ENCODE measurements around the gene FAM76B.

FAM76B gene

DNA sequence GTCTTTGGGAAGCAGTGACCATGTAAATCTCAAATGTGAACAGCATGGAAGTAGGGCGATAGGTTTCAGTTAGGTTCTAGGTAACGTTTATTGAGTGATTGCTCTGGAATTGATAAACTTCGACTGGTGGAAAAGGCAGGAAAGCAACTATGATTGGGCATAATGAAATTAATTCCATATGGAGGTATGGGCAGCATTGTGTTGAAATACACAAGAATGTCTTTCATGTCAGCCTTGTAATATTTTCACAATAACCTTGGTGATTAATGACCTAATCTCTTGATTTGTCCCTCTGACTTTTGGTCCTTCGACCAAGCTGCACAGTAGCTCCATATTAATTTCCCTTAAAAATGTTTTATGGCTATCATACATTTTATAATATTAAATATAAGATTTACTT is 3.5 kb upstream of the FAM76B start:
- in situ Hi-C loops (cut with HindIII; ENCODE audit: low sequenced_read_pairs) = no loop called here

DNA sequence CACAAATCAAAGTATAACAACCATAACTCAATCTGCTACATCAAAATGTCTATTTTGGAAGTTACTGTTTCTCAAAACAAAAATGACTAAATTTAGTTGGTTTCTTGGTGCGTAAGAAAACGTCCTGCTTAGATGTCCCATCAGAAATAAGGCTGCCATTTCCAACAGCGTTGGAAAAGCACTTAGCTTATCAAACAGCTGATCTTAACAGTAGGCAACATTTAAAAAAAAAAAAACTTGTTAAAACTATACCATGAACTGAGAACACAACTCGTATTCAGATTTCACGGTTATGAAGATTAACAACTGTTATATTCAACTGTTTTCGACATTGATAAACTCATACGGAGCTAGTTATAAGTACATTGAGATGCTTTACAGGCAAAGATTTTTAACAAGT is 3.1 kb upstream of the FAM76B start:
- in situ Hi-C loops (cut with HindIII; ENCODE audit: low sequenced_read_pairs) = no loop called here

GRCh38 chr11:95792200-95792599 is 2.6 kb upstream of the FAM76B start:
- in situ Hi-C loops (cut with HindIII; ENCODE audit: low sequenced_read_pairs) = no loop called here

GRCh38 chr11:95791709-95792033 is 2.1 kb upstream of the FAM76B start:
- in situ Hi-C loops (cut with HindIII; ENCODE audit: low sequenced_read_pairs) = no loop called here

- in situ Hi-C loops (cut with HindIII; ENCODE audit: low sequenced_read_pairs) = no loop called here
These were observed 1.5 kb upstream of the FAM76B start for GRCh38 chr11:95790933-95791708.

- in situ Hi-C loops (cut with HindIII; ENCODE audit: low sequenced_read_pairs) = no loop called here
These were observed 746 bp upstream of the FAM76B start, which contains the start of gene CEP57 for GRCh38 chr11:95790123-95790932. TSS of gene CEP57 (plus strand) at chr11:95790498. CDS start at chr11:95790699, 201 bp downstream.

DNA sequence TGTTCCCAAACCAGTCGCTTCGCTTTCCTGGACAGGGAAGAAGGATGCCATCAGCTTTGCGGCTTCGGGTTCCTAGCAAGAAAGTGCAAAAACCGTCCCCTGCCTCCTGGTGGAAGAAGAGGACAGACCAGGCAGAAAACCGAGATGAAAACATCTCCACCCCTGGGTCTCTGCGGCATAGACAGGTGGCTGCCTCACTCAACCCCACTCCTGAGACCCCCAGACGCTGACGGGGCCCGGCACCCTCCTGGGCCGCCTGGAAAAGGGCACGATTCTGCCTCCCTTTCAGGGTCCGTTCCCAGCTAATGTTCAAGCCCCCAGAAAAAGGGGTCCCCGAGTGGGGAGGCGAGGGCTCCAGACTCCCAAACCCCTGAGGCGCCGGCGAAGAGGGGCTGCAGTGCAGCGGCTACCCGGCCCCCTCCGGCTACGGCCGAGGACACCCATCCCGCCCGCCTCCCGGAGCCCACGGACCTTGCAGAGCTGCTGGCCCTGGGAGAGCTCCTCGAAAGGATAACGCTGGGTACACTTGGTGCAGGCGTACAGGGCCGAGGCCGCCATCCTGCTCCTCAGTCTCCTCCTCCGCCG is 569 bp downstream of the FAM76B start:
- in situ Hi-C loops (cut with HindIII; ENCODE audit: low sequenced_read_pairs) = no loop called here

DNA sequence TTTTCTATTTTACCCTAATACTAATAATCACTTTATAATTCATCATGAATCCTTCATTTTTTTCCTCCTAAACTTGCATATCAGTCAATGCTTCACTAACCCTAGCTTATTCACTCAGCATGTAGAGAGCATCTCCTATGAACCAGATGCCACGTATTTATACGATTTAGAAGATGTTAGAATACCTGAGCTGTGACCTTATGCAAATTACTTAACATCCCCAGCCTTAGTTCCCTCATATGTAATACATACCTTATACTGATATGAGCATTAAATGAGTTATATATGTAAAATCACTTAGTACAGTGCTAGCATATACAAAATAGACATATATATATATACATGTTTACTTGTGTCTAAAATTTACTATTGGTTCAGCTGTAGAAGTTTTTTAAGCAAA is 9.0 kb downstream of the FAM76B start:
- in situ Hi-C loops (cut with HindIII; ENCODE audit: low sequenced_read_pairs) = no loop called here

GRCh38 chr11:95778699-95779098 is 10.9 kb downstream of the FAM76B start:
- in situ Hi-C loops (cut with HindIII; ENCODE audit: low sequenced_read_pairs) = no loop called here

DNA sequence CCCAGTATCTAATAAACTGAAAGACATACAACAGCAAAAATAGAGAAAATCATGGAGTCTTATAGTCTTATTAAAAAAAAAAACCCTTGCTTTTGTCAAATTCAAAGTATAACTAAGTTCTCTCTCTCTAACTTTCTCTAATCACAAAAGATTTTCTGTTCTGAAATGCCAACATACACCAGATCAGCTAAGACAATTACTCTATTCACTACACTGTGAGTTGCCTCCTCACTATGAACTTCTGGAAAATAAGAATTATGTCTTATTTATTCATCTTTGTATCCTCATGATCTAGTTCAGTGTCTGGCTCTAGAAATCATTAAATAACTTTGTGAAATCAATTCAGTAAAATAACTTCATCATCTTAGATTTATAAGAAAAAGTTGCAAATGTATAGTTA is 12.7 kb downstream of the FAM76B start:
- in situ Hi-C loops (cut with HindIII; ENCODE audit: low sequenced_read_pairs) = no loop called here

- in situ Hi-C loops (cut with HindIII; ENCODE audit: low sequenced_read_pairs) = loop anchor here (25.0 kb wide), 1 partner anchor 606 kb away; no protein-coding TSS in a partner anchor
These were observed 21.1 kb downstream of the FAM76B start for GRCh38 chr11:95768521-95768920.

DNA sequence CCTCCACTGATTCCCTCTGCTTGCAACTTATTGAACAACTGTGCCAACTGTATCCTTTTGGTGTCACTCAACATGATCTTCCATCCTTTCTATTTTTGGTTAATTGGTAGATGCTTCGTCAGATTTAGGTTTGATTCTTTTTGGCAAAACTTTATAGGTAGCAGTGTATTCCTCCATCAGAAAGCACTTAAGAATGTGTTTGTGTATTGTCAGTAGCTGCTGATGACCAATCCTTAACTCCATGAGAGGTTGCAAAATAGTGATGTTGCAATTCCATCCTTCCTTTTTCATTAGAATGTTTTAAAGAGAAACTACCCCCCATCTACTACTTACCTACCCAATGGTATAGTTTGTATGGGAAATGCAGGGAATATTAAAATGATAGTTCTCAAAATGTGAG is 22.1 kb downstream of the FAM76B start:
- in situ Hi-C loops (cut with HindIII; ENCODE audit: low sequenced_read_pairs) = loop anchor here (25.0 kb wide), 1 partner anchor 605 kb away; no protein-coding TSS in a partner anchor

DNA sequence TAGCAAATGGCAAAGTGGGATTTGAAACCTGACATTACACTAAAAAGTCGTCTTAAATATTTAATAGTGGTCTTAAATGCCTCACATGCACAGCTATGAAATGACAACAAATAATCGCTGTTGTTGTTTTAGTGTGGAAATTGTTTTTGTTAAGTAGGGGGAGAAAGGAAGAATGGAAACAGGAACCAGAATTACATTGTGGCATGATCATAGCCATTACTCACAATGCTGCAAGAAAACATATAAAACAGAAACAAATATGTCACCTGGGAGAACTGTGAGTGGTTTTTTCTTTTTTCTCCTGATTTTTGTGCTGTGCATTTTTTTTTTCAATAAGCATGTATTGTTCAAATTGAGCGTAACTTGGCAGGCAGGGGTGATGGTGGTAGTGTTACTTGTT is 22.9 kb downstream of the FAM76B start:
- in situ Hi-C loops (cut with HindIII; ENCODE audit: low sequenced_read_pairs) = loop anchor here (25.0 kb wide), 1 partner anchor 604 kb away; no protein-coding TSS in a partner anchor

DNA sequence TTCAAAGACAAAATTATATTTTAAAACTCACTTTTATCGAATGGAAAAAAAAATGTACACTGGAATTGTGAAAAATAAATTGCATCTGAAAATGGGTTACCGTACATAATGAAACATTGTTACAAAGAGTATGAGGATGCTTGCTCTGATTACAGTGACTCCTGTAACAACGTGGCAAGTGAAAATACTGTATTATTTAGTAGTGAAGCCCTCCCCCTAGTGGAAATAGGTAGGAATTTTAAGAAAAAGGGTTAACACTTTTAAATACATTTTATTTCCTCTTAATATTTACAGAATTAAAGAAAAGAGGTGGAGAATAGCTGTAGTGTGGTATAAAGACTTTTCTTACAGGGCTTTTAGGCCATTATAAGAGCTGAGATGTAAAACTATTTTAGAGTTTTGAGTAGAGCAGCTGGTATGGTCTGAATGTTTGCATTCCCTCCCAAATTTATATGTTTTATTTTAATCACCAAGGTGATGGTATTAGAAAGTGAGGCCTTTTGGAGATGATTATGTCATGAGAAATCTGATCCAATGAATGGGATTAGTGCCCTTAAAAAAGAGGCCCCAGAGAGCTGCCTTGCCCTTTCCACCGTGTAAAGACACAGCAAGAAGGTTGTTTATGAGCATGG is 25.2 kb downstream of the FAM76B start:
- in situ Hi-C loops (cut with HindIII; ENCODE audit: low sequenced_read_pairs) = loop anchor here (25.0 kb wide), 1 partner anchor 602 kb away; no protein-coding TSS in a partner anchor

DNA sequence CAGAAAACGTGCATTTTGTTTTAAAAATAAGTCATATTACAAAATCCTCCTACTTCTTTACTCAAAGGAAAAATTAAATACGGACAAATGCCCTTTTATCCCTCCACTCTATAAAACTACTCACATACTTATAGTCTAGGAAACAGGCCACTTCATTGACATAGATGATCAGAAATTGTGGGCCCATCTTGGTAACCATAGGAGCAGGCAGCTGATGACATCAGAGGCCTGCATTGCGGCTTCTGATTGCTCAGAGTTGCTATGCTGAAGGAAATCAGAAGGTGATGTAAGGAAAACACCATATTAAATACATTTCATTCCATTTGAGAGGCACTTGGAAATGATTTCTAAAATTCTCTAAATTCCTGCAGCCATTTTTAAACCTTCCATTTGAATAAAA is 27.0 kb downstream of the FAM76B start:
- in situ Hi-C loops (cut with HindIII; ENCODE audit: low sequenced_read_pairs) = loop anchor here (25.0 kb wide), 1 partner anchor 600 kb away; no protein-coding TSS in a partner anchor

DNA sequence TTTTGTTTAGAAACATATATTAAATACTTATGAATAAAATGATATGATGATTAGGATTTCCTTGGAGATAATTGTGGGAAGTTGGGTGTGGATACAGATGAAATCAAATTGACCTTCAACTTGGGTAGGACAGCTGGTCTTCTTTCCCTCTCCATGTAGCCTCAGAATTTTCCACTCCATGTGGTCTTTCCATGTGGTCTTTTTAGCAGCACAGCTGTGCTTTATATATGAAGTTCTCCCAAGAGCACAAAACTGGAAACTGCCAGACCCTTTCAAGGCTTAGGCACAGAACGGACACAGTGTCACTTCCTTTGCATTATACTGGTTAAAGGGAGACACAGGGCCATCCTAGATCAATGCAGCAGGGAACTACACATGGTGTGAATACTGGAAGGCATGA is 28.6 kb downstream of the FAM76B start:
- in situ Hi-C loops (cut with HindIII; ENCODE audit: low sequenced_read_pairs) = loop anchor here (25.0 kb wide), 1 partner anchor 599 kb away; no protein-coding TSS in a partner anchor

GRCh38 chr11:95751515-95751914 is 38.1 kb downstream of the FAM76B start:
- in situ Hi-C loops (cut with HindIII; ENCODE audit: low sequenced_read_pairs) = loop anchor here (25.0 kb wide), 1 partner anchor 589 kb away; no protein-coding TSS in a partner anchor

GRCh38 chr11:95750101-95750500 is 39.5 kb downstream of the FAM76B start:
- in situ Hi-C loops (cut with HindIII; ENCODE audit: low sequenced_read_pairs) = loop anchor here (25.0 kb wide), 1 partner anchor 588 kb away; no protein-coding TSS in a partner anchor

DNA sequence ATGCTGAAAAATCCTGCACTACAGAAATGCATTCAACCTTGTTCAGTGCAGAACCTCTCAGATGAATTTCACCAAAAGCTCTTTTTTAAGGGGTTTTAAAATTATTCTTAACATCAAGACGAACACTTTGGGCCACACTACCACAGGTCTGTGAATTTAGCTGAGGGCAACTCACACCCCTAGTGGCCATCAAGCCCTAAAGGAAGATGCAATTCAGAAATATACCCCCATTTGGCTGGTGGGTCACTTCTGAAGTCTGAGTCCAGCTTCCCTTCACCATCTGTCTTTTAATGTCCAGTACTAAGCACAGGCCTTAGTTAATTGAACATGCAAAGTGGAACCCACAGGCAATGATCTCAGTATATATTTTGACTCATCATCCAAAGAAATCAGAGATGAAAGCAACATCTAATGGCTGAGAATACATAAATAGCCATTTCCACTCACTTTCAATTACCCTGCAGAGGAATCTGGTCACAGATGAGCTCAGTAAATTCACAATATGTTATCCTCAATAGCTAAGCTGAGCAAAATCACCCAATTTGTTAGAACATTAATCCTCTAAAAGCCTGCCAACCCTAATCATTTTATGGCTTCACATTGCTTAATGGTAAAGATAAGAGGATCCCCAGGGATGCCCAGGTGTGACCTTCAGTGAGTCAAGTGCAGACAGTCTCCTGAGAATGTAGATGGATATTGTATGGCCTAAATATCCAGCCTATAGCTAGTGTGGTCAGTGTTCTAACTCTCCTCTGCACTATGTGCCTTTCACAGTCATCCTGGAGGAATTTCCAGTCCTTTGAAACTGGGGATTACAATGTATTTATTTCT is 50.3 kb downstream of the FAM76B start:
- in situ Hi-C loops (cut with HindIII; ENCODE audit: low sequenced_read_pairs) = no loop called here

GRCh38 chr11:95736809-95737208 is 52.8 kb downstream of the FAM76B start:
- in situ Hi-C loops (cut with HindIII; ENCODE audit: low sequenced_read_pairs) = no loop called here
